Measurements from ENCODE around the gene DNAH8. TPM values are rescaled to one million over a fixed set of nuclear protein-coding genes. Genes with fewer than 3 reads are reported as not detected.

DNAH8 gene
- total RNA-seq, 1 experiment from 2014 or later, result 0.15 TPM

DNA sequence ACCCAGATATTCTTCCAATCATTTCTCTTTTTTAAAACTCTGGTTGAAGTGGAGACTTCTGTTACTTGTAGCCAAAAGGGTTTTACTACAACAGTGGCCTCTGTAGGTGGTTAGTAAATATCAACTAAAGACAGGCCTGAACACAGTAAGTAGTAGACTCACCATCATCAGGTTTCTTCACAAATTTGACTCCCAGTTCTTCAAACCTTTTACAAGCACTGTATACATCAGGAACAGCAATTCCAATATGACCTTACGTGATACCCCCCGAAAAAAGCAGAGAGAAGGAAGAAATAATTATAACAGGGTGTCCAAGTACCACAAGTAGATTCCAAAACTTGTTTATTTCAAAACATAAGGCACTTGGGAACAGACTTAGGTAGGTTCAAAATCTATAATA lies 33.3 kb upstream of the DNAH8 start:
- BruUV-seq (replicated peaks), result no TSS peak
- Histone ChIP-seq H3K9ac (ENCODE audit: low read length) (no peak overlapping the region), H3K4me2 (ENCODE audit: low read length) (no peak overlapping the region), H3K36me3 (ENCODE audit: low read depth, low read length) (peaks cover 43% of the 10 kb centered on the region), H3K79me2 (ENCODE audit: low read length) (peaks cover 14% of the 10 kb centered on the region), H3K9me3 (ENCODE audit: low read length) (no peaks in the 10 kb centered on the region), H3K27ac (ENCODE audit: low read length) (no peak overlapping the region), H3K4me3 (ENCODE audit: low read length) (no peak overlapping the region), H4K20me1 (ENCODE audit: low read length) (peaks cover 4% of the 10 kb centered on the region; the same call in 1 of the 2 replicates), H3K4me1 (ENCODE audit: insufficient read depth, low read length) (no peaks in the 10 kb centered on the region), H3K27me3 (ENCODE audit: low read length) (no peaks in the 10 kb centered on the region), H2AFZ (ENCODE audit: low read length) (no peak overlapping the region), H3K9me2 (replicated peaks; ENCODE audit: low read length) (no peaks in the 10 kb centered on the region), H3F3A (ENCODE audit: low read length, unreplicated experiment) (no peaks in the 10 kb centered on the region)
- POLR2A ChIA-PET (ENCODE audit: unreplicated experiment), result no interaction called here
- ATAC-seq, result no peak
- TF ChIP-seq EZH2phosphoT487 (IDR thresholded peaks at IDR 0.05; ENCODE audit: borderline replicate concordance, low read length), result no peak
- TF ChIP-seq CTCF (conservative IDR thresholded peaks at IDR 0.05; ENCODE audit: low read depth, low read length), result no peak
- TF ChIP-seq EZH2 (IDR thresholded peaks at IDR 0.05; ENCODE audit: low read length, unreplicated experiment), result no peak
- CTCF ChIA-PET, result no interaction called here
- DNase-seq, result no peak
- intact Hi-C loops (cut with micrococcal nuclease), result no loop called here

DNA sequence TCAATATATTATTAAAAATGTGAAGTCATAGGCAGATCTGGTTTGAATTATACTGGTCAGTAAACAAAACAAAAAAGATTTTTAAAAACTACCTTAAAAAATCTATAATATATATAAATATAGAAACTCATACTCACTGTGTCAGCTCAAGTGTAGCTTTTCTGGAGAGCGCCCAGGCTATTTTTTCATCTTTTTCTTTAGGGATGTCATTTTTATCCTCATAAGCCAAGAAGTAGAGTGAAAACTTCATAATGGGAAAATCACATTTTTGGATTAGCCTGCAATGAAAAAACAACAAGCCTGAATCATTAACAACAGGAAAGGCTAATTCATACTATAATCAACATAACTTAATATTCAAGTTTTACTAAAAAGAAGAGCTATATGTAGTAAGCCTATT lies 30.9 kb upstream of the DNAH8 start:
- ChIA-PET POLR2A (ENCODE audit: unreplicated experiment) (no interaction called here), CTCF (no interaction called here)
- BruUV-seq (replicated peaks), result no TSS peak
- no peaks in the 10 kb centered on the region for H3K9me3 ChIP-seq (ENCODE audit: low read length)
- intact Hi-C loops (cut with micrococcal nuclease), result no loop called here
- no peak overlapping the region for H3K4me2 ChIP-seq (ENCODE audit: low read length)
- H3K9ac ChIP-seq (ENCODE audit: low read length), result no peak overlapping the region
- peaks cover 36% of the 10 kb centered on the region for H3K79me2 ChIP-seq (ENCODE audit: low read length)
- TF ChIP-seq CTCF (conservative IDR thresholded peaks at IDR 0.05; ENCODE audit: low read depth, low read length) (no peak), EZH2phosphoT487 (IDR thresholded peaks at IDR 0.05; ENCODE audit: borderline replicate concordance, low read length) (no peak), EZH2 (IDR thresholded peaks at IDR 0.05; ENCODE audit: low read length, unreplicated experiment) (no peak)
- no peak for ATAC-seq
- H3K9me2 ChIP-seq (replicated peaks; ENCODE audit: low read length), result no peaks in the 10 kb centered on the region
- no peak overlapping the region for H3K27ac ChIP-seq (ENCODE audit: low read length)
- no peaks in the 10 kb centered on the region for H3K27me3 ChIP-seq (ENCODE audit: low read length)
- no peaks in the 10 kb centered on the region for H3K4me1 ChIP-seq (ENCODE audit: insufficient read depth, low read length)
- H3F3A ChIP-seq (ENCODE audit: low read length, unreplicated experiment), result no peaks in the 10 kb centered on the region
- H2AFZ ChIP-seq (ENCODE audit: low read length), result no peak overlapping the region
- peaks cover 14% of the 10 kb centered on the region for H4K20me1 ChIP-seq (ENCODE audit: low read length)
- DNase-seq, result no peak
- peaks cover 26% of the 10 kb centered on the region for H3K36me3 ChIP-seq (ENCODE audit: low read depth, low read length)
- no peak overlapping the region for H3K4me3 ChIP-seq (ENCODE audit: low read length)

DNA sequence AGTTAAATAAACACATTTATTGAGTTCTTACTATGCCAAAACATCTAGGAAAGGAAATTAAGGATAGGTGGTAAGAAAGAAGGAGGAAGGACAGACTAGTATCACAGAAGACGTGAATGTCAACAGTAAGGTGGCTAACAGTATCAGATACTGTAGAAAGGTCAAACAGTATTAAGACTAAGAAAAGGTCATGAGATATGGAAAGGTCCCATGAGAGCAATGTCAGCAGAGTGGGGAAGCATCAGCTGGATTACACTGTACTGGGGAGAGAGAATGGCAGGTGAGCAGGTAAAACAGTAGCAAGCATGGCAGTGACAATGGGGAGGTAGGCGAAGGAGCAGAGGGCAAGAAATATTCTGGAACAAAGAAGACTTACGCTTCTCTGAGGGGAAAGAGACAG lies 30.2 kb upstream of the DNAH8 start:
- ChIA-PET POLR2A (ENCODE audit: unreplicated experiment) (no interaction called here), CTCF (no interaction called here)
- Histone ChIP-seq H3F3A (ENCODE audit: low read length, unreplicated experiment) (no peaks in the 10 kb centered on the region), H3K27ac (ENCODE audit: low read length) (no peak overlapping the region), H3K27me3 (ENCODE audit: low read length) (no peaks in the 10 kb centered on the region), H3K9me3 (ENCODE audit: low read length) (no peaks in the 10 kb centered on the region), H3K4me3 (ENCODE audit: low read length) (no peak overlapping the region), H3K36me3 (ENCODE audit: low read depth, low read length) (peaks cover 24% of the 10 kb centered on the region), H3K4me2 (ENCODE audit: low read length) (no peak overlapping the region), H4K20me1 (ENCODE audit: low read length) (peaks cover 14% of the 10 kb centered on the region), H3K79me2 (ENCODE audit: low read length) (peaks cover 43% of the 10 kb centered on the region), H3K9me2 (replicated peaks; ENCODE audit: low read length) (no peaks in the 10 kb centered on the region), H3K4me1 (ENCODE audit: insufficient read depth, low read length) (no peaks in the 10 kb centered on the region), H2AFZ (ENCODE audit: low read length) (no peak overlapping the region), H3K9ac (ENCODE audit: low read length) (no peak overlapping the region)
- intact Hi-C loops (cut with micrococcal nuclease), result no loop called here
- ATAC-seq, result no peak
- DNase-seq, result no peak
- TF ChIP-seq EZH2phosphoT487 (IDR thresholded peaks at IDR 0.05; ENCODE audit: borderline replicate concordance, low read length) (no peak), CTCF (conservative IDR thresholded peaks at IDR 0.05; ENCODE audit: low read depth, low read length) (no peak), EZH2 (IDR thresholded peaks at IDR 0.05; ENCODE audit: low read length, unreplicated experiment) (no peak)
- no TSS peak for BruUV-seq (replicated peaks)
